GM12874 (cell line): ENCODE data around the gene PYHIN1.

Experiments used
- TF ChIP-seq, protein P1 (sequence below): IDR thresholded peaks from 2 replicates; pipeline ENCODE4 v1.5.1; 2011; ENCODE audit warnings: low read depth, mild to moderate bottlenecking, control low read depth, low read length, moderate library complexity; ENCODE audit not compliant: insufficient read depth

The PYHIN1 gene

DNA sequence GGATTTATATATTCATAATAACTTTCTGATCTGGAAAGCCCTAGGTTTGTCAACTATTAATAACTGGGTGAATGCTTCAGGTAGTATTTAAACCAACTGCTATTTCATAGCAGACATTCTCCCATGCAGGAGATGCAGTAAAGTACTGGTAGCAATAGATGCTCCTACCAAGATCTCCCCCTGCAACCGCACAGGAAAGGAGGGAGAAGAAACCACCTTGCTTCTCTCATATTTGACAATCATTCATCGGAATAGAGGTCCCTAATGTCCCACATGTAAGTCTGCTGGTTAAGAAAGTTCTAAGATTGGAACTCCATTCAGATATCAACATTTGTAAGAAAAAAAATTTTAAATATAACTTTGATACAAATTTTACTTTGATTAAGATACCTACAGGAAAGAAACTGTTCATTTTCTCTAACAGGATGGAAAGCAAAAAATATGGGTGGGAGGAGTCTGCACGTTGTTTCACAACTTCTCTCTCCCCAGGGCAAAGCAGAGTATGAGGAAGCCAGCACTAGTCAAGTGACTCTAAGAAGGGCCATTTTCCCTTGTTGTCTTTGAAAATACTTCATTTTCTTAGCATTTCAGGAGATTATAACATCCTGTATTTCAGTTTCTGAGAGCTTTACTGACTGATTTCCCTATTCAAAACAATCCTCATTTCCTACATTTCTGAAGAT is at the start of gene PYHIN1:
TSS of gene PYHIN1 (plus strand) at position 498 of the 683 bp plus-strand sequence. CDS start 5,359 bp downstream, outside the sequence.
- TF ChIP-seq, protein P1, sequence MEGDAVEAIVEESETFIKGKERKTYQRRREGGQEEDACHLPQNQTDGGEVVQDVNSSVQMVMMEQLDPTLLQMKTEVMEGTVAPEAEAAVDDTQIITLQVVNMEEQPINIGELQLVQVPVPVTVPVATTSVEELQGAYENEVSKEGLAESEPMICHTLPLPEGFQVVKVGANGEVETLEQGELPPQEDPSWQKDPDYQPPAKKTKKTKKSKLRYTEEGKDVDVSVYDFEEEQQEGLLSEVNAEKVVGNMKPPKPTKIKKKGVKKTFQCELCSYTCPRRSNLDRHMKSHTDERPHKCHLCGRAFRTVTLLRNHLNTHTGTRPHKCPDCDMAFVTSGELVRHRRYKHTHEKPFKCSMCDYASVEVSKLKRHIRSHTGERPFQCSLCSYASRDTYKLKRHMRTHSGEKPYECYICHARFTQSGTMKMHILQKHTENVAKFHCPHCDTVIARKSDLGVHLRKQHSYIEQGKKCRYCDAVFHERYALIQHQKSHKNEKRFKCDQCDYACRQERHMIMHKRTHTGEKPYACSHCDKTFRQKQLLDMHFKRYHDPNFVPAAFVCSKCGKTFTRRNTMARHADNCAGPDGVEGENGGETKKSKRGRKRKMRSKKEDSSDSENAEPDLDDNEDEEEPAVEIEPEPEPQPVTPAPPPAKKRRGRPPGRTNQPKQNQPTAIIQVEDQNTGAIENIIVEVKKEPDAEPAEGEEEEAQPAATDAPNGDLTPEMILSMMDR: no peak

DNA sequence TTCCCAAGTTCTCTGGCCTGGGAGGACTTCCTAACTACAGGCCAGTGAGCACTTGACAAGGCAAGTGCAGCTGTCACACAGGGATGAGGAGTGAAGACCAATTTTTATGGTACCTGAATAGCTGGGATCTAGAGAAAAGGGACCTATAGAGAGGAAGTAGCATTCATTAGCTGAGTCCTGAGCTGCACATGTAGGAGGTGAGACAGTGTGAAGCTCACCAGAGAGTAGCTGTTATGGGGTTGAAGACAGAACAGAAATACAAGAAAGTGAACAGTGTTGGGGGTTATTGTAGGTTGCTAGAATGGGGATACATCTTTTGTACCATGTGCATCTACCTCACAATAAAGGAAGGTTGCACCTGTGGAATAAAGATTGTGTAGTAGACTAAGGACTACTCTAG is 37.7 kb upstream of the PYHIN1 start:
- TF ChIP-seq, protein P1: no peak

DNA sequence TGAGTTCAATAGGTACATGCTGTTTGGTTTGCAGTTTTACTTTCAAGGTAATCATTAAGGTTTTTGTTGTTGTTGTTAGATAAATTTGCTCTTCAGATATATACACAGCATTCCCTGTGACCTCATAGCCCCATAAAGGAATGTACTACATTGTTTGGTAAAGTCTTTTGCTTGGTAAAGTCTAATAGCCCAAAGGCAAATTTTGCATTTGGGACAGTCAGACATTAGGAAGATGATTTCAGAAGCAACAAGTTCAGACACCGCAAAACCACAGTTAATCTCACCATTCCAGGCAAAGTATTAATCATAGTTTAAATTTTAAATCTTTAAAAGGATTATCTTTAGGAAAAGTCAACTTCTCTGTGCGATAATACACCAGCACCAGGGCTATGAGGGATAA is 32.6 kb upstream of the PYHIN1 start:
- TF ChIP-seq, protein P1: no peak

DNA sequence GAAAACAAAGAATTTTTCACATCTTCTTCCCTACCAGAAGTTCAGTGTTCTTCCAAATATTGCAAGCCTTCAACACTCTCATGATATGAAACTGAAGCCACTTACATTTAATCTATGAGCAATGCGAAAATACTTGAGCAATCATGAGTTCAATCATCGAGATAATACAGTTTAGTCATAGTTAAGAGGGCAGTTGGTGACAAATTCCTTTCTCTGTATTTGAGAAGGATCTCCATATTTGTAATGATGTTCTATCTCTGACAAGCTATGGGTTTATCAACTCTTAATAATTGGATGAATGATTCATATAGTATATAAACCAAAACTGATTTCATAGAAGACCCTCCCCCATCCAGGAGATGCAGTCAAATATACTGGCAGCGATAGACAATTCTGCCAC is 29.7 kb upstream of the PYHIN1 start:
- TF ChIP-seq, protein P1: no peak

DNA sequence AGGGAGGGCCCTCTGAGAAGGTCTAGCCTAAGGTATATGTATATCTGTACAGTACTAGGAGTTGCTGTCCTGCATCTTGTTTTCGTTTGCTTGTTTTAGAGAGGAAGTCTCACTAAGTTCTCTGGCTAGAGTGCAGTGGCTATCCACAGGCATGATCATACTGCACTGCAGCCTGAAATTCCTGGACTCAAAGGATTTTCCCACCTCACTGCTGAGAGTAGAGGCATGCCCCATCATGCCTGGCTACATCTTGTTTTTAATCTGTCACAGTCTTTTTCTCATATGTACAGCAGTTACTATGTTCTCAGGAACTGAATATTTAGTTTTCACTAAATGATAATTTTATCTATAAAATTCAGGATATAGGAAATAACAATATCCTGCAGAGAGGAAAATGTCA is 15.3 kb upstream of the PYHIN1 start:
- TF ChIP-seq, protein P1: no peak

DNA sequence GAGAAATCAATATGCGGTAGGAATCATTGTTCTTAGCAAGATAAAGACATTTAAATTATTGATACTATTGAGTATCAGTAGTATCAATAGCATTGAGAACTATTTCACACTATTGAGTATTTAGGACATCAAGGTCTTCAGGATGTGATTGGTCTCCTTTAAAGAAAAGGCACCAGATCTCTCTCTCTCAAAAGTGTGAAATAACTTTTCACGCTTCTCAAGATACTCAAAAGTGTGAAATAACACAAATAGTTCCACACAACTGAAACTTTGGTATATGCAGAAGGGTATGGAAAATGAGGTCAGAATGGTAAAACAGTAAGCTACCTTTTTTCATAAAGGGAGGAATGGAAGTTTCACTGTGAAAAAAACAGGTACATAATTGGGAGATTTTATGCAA is 6.7 kb upstream of the PYHIN1 start:
- TF ChIP-seq, protein P1: no peak

DNA sequence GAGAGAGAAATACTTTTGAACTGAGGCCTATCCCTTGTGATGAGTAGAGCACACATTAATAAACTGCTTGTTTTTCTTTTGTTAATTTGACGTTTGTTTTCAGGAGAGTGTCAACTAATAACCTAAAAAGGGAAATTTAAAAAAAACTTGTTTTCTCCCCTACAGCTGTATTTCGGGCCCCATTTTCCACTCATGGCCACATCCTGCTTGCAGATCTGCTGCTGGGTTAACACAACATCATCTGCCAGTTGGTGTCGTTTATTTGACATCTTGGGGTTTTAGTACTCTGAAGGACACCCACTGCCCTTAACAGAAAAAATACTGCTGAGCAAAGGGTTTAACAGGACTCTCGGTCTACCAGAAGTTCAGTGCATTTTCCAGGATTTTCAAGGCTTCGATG is 848 bp upstream of the PYHIN1 start:
- TF ChIP-seq, protein P1: no peak

DNA sequence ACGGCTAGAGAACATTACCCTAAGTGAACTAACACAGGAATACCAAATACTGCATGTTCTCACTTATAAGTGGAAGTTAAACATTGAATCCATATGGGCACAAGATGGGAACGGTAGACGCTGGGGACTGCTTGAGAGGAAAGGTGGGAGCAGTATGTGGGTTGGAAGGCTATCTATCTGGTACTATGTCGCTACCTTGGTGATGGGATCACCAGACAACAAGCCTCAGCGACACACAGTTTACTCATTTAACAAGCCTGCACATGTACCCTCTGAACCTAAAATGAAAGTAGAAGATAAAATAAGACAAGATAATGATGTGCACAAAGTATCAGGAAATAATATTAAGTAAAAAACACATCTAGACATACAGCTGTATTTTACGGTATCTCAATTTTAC is 819 bp downstream of the PYHIN1 start:
- TF ChIP-seq, protein P1: no peak
